ENCODE data around the gene WDR45B.

GRCh38 chr17:82690786-82691489, 42.7 kb upstream of the WDR45B start:
- TF ChIP-seq, protein P1, sequence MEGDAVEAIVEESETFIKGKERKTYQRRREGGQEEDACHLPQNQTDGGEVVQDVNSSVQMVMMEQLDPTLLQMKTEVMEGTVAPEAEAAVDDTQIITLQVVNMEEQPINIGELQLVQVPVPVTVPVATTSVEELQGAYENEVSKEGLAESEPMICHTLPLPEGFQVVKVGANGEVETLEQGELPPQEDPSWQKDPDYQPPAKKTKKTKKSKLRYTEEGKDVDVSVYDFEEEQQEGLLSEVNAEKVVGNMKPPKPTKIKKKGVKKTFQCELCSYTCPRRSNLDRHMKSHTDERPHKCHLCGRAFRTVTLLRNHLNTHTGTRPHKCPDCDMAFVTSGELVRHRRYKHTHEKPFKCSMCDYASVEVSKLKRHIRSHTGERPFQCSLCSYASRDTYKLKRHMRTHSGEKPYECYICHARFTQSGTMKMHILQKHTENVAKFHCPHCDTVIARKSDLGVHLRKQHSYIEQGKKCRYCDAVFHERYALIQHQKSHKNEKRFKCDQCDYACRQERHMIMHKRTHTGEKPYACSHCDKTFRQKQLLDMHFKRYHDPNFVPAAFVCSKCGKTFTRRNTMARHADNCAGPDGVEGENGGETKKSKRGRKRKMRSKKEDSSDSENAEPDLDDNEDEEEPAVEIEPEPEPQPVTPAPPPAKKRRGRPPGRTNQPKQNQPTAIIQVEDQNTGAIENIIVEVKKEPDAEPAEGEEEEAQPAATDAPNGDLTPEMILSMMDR (IDR thresholded peaks at IDR 0.05): no peak
- TF ChIP-seq POLR2A (IDR thresholded peaks at IDR 0.05; ENCODE audit: low read depth): no peak

Measured in esophagus muscularis mucosa (tissue), 3 donors.